Measurements from ENCODE around the gene ZBTB25.

The ZBTB25 gene

GRCh38 chr14:64549016-64549415 lies 45.4 kb upstream of the ZBTB25 start:
- Histone ChIP-seq H3K4me2 (ENCODE audit: low read length) (no peak overlapping the region), H3K4me1 (ENCODE audit: low read length) (peaks cover 9% of the 10 kb centered on the region), H3K4me3 (ENCODE audit: low read length) (no peak overlapping the region), H3K36me3 (replicated peaks; ENCODE audit: low read depth, low read length) (no peaks in the 10 kb centered on the region), H3K9ac (ENCODE audit: low read length) (no peak overlapping the region), H3K9me3 (ENCODE audit: insufficient read depth, low read length) (no peaks in the 10 kb centered on the region), H3K27me3 (ENCODE audit: low read depth, low read length) (peaks cover 12% of the 10 kb centered on the region), H4K20me1 (ENCODE audit: insufficient read depth, low read length) (no peaks in the 10 kb centered on the region), H2AFZ (ENCODE audit: low read depth, low read length) (no peak overlapping the region), H3K79me2 (ENCODE audit: low read length) (no peaks in the 10 kb centered on the region), H3K27ac (ENCODE audit: low read length) (no peak overlapping the region)
- TF ChIP-seq EZH2phosphoT487 (IDR thresholded peaks at IDR 0.05; ENCODE audit: low read depth), result no peak
- TF ChIP-seq CTCF (IDR thresholded peaks at IDR 0.05; ENCODE audit: low read depth, low read length), result no peak

GRCh38 chr14:64544607-64545312 lies 41.1 kb upstream of the ZBTB25 start:
- H3K4me3 ChIP-seq (ENCODE audit: low read length), result no peak overlapping the region
- H3K27ac ChIP-seq (ENCODE audit: low read length), result no peak overlapping the region
- H3K4me2 ChIP-seq (ENCODE audit: low read length), result no peak overlapping the region
- no peak overlapping the region for H3K9ac ChIP-seq (ENCODE audit: low read length)
- H2AFZ ChIP-seq (ENCODE audit: low read depth, low read length), result no peak overlapping the region
- no peaks in the 10 kb centered on the region for H3K79me2 ChIP-seq (ENCODE audit: low read length)
- no peaks in the 10 kb centered on the region for H3K36me3 ChIP-seq (replicated peaks; ENCODE audit: low read depth, low read length)
- H4K20me1 ChIP-seq (ENCODE audit: insufficient read depth, low read length), result no peaks in the 10 kb centered on the region
- no peaks in the 10 kb centered on the region for H3K27me3 ChIP-seq (ENCODE audit: low read depth, low read length)
- no peak for TF ChIP-seq EZH2phosphoT487 (IDR thresholded peaks at IDR 0.05; ENCODE audit: low read depth)
- no peaks in the 10 kb centered on the region for H3K9me3 ChIP-seq (ENCODE audit: insufficient read depth, low read length)
- H3K4me1 ChIP-seq (ENCODE audit: low read length), result no peaks in the 10 kb centered on the region

- Histone ChIP-seq H3K4me1 (ENCODE audit: low read length) (no peaks in the 10 kb centered on the region), H2AFZ (ENCODE audit: low read depth, low read length) (no peak overlapping the region), H3K9me3 (ENCODE audit: insufficient read depth, low read length) (no peaks in the 10 kb centered on the region), H3K36me3 (replicated peaks; ENCODE audit: low read depth, low read length) (no peaks in the 10 kb centered on the region), H3K27me3 (ENCODE audit: low read depth, low read length) (no peaks in the 10 kb centered on the region), H3K27ac (ENCODE audit: low read length) (no peak overlapping the region), H3K4me3 (ENCODE audit: low read length) (no peak overlapping the region), H4K20me1 (ENCODE audit: insufficient read depth, low read length) (no peaks in the 10 kb centered on the region), H3K4me2 (ENCODE audit: low read length) (no peak overlapping the region), H3K79me2 (ENCODE audit: low read length) (no peaks in the 10 kb centered on the region), H3K9ac (ENCODE audit: low read length) (no peak overlapping the region)
- TF ChIP-seq EZH2phosphoT487 (IDR thresholded peaks at IDR 0.05; ENCODE audit: low read depth) (no peak), CTCF (IDR thresholded peaks at IDR 0.05; ENCODE audit: low read depth, low read length) (no peak)
These were observed 39.2 kb upstream of the ZBTB25 start for GRCh38 chr14:64542836-64543201.

GRCh38 chr14:64541972-64542835 lies 38.6 kb upstream of the ZBTB25 start:
- no peak for TF ChIP-seq EZH2phosphoT487 (IDR thresholded peaks at IDR 0.05; ENCODE audit: low read depth)
- TF ChIP-seq CTCF (IDR thresholded peaks at IDR 0.05; ENCODE audit: low read depth, low read length), result no peak
- Histone ChIP-seq H3K79me2 (ENCODE audit: low read length) (no peaks in the 10 kb centered on the region), H3K4me3 (ENCODE audit: low read length) (no peak overlapping the region), H3K27me3 (ENCODE audit: low read depth, low read length) (no peaks in the 10 kb centered on the region), H3K4me1 (ENCODE audit: low read length) (no peaks in the 10 kb centered on the region), H3K9me3 (ENCODE audit: insufficient read depth, low read length) (no peaks in the 10 kb centered on the region), H3K9ac (ENCODE audit: low read length) (no peak overlapping the region), H2AFZ (ENCODE audit: low read depth, low read length) (no peak overlapping the region), H3K36me3 (replicated peaks; ENCODE audit: low read depth, low read length) (no peaks in the 10 kb centered on the region), H3K27ac (ENCODE audit: low read length) (no peak overlapping the region), H3K4me2 (ENCODE audit: low read length) (no peak overlapping the region), H4K20me1 (ENCODE audit: insufficient read depth, low read length) (no peaks in the 10 kb centered on the region)

All from OCI-LY3 (cell line).